Uterus (tissue), 4 donors: ENCODE data around the gene RNF144B. TPM values are rescaled to one million over a fixed set of nuclear protein-coding genes. Genes with fewer than 3 reads are reported as not detected.

Experiments used
- DNase-seq, 2 donors: peaks; one replicate each; pipeline ENCODE4 v3.0.0-alpha.2; 2019 to 2020
- H3K27ac ChIP-seq, 2 donors: fragments of 200-600 bp; sonication (generic); 1 replicate in 1 of 2; 2 replicates in 1 of 2; pipeline ENCODE4 v1.5.1; 2016 to 2018
- H3K27me3 ChIP-seq, 2 donors: fragments of 200-600 bp; sonication (generic); one replicate each; pipeline ENCODE4 v1.5.1; 2018 to 2019; ENCODE audit warnings: control low read depth in 1 of 2
- H3K36me3 ChIP-seq, 2 donors: fragments of 200-600 bp; sonication (generic); one replicate each; pipeline ENCODE4 v1.5.1; 2019; ENCODE audit warnings: control low read depth in 1 of 2
- H3K4me1 ChIP-seq, 2 donors: fragments of 200-600 bp; sonication (generic); one replicate each; pipeline ENCODE4 v1.5.1; 2018 to 2019; ENCODE audit warnings: control low read depth in 1 of 2
- H3K4me3 ChIP-seq, 2 donors: fragments of 200-600 bp; sonication (generic); 1 replicate in 1 of 2; 2 replicates in 1 of 2; pipeline ENCODE4 v1.5.1; 2018 to 2019; ENCODE audit warnings: mild to moderate bottlenecking in 1 of 2
- H3K9me3 ChIP-seq, 2 donors: fragments of 200-600 bp; sonication (generic); one replicate each; pipeline ENCODE4 v1.5.1; 2019; ENCODE audit warnings: control low read depth in 1 of 2
- CTCF ChIP-seq, 4 experiments: fragments of 200-600 bp in 2 of 4; fragments of 450-650 bp in 2 of 4; sonication (generic) in 2 of 4; IDR thresholded peaks; one replicate each; pipeline ENCODE4 v1.5.1; 2016 to 2019; ENCODE audit warnings: antibody characterized with exemption in 4 of 4, mild to moderate bottlenecking in 2 of 4, moderate library complexity in 1 of 4
- POLR2A ChIP-seq, 2 donors: fragments of 450-650 bp; IDR thresholded peaks; one replicate each; pipeline ENCODE4 v1.6.1; 2016; ENCODE audit warnings: antibody characterized with exemption in 2 of 2, mild to moderate bottlenecking in 1 of 2, moderate library complexity in 1 of 2
- intact Hi-C: fragments of 100-400 bp; cut with DNase I; formaldehyde crosslinking; loops from one replicate; pipeline ENCODE4 v1.15.1; 2023; ENCODE audit warnings: low total_unique reads
- total RNA-seq, 4 donors: library from RNA; depleted of rRNA in 3 of 4; stranded (reverse); fragments of >200 nt in 3 of 4; gene quantifications; one replicate each; pipeline versions ENCODE4 v1.1.0 to v1.2.4, GENCODE V29; 2014 to 2023
- donor health status: DM: yes; HTN: yes; CAD: no.

The RNF144B gene
- total RNA-seq, 4 donors from 2014 or later, result 8.2 to 35.7 (median 23.1) TPM

GRCh38 chr6:18390476-18390875, 3.3 kb downstream of the RNF144B start:
- no peaks in the 10 kb centered on the region for H3K27me3 ChIP-seq
- intact Hi-C loops, result no loop called here
- no peaks in the 10 kb centered on the region for H3K9me3 ChIP-seq
- no peak for DNase-seq
- no peaks in the 10 kb centered on the region for H3K36me3 ChIP-seq
- H3K4me1 ChIP-seq, result no peaks in the 10 kb centered on the region
- no peak overlapping the region for H3K4me3 ChIP-seq
- no peak overlapping the region for H3K27ac ChIP-seq
- TF ChIP-seq CTCF (IDR thresholded peaks at IDR 0.05), result no peak
- no peak for TF ChIP-seq POLR2A (IDR thresholded peaks at IDR 0.05)

GRCh38 chr6:18391023-18391422, 3.9 kb downstream of the RNF144B start:
- Histone ChIP-seq H3K27ac (no peak overlapping the region), H3K36me3 (no peaks in the 10 kb centered on the region), H3K9me3 (no peaks in the 10 kb centered on the region), H3K4me3 (no peak overlapping the region), H3K4me1 (no peaks in the 10 kb centered on the region), H3K27me3 (no peaks in the 10 kb centered on the region)
- intact Hi-C loops, result no loop called here
- TF ChIP-seq CTCF (IDR thresholded peaks at IDR 0.05), result no peak
- TF ChIP-seq POLR2A (IDR thresholded peaks at IDR 0.05), result no peak
- no peak for DNase-seq

GRCh38 chr6:18392346-18392877, 5.3 kb downstream of the RNF144B start:
- H3K4me1 ChIP-seq, result no peaks in the 10 kb centered on the region
- H3K4me3 ChIP-seq, result no peak overlapping the region
- intact Hi-C loops, result no loop called here
- no peaks in the 10 kb centered on the region for H3K27me3 ChIP-seq
- no peaks in the 10 kb centered on the region for H3K9me3 ChIP-seq
- TF ChIP-seq CTCF (IDR thresholded peaks at IDR 0.05) (no peak), POLR2A (IDR thresholded peaks at IDR 0.05) (no peak)
- H3K27ac ChIP-seq, result no peak overlapping the region
- H3K36me3 ChIP-seq, result no peaks in the 10 kb centered on the region
- no peak for DNase-seq

GRCh38 chr6:18393698-18394097, 6.5 kb downstream of the RNF144B start:
- H3K9me3 ChIP-seq, result no peaks in the 10 kb centered on the region
- no peaks in the 10 kb centered on the region for H3K4me1 ChIP-seq
- H3K36me3 ChIP-seq, result no peaks in the 10 kb centered on the region
- H3K27me3 ChIP-seq, result no peaks in the 10 kb centered on the region
- no peak overlapping the region for H3K4me3 ChIP-seq
- intact Hi-C loops, result no loop called here
- DNase-seq, result no peak
- no peak for TF ChIP-seq CTCF (IDR thresholded peaks at IDR 0.05)
- no peak for TF ChIP-seq POLR2A (IDR thresholded peaks at IDR 0.05)
- H3K27ac ChIP-seq, result no peak overlapping the region

- H3K4me3 ChIP-seq, result no peak overlapping the region
- no peak for DNase-seq
- no peaks in the 10 kb centered on the region for H3K4me1 ChIP-seq
- no peaks in the 10 kb centered on the region for H3K9me3 ChIP-seq
- H3K27ac ChIP-seq, result no peak overlapping the region
- no peaks in the 10 kb centered on the region for H3K27me3 ChIP-seq
- intact Hi-C loops, result no loop called here
- no peaks in the 10 kb centered on the region for H3K36me3 ChIP-seq
- no peak for TF ChIP-seq CTCF (IDR thresholded peaks at IDR 0.05)
- TF ChIP-seq POLR2A (IDR thresholded peaks at IDR 0.05), result no peak
Observed at GRCh38 chr6:18395177-18395855, 8.2 kb downstream of the RNF144B start.
